ENCODE measurements around the gene INPP5D.

INPP5D gene

DNA sequence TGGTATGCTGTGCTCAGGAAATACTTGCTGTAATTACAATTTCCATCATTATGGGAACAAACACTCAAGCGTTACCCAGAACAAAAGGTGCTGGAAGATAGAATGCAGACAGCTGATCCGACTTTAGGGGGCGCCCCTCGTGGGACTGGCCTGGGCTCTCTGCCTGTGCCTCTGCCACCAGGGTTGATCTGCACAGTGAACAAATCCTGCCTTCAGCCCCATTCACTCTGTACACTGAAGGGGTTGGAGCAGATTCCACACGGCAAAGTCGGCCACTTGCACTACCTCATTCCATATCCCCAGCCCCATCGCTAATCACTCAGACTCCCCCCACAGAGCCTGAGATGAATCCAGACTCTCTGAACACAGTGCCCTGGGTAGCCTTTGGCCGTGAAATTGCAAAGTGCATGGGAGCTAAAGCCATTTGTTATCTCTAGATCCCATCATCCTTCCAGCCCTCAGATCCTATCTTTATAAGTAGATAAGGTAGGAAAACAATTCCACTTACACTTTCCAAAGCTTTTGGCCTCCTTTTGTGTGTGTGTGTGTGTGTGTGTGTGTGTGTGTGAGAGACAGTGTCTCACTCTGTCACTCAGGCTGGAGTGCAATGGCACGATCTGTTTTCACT, 69.3 kb downstream of the INPP5D start:
- Histone ChIP-seq H3K4me3 (ENCODE audit: low read length) (no peak overlapping the region), H3K79me1 (ENCODE audit: low read length) (no peaks in the 10 kb centered on the region), H2AK5ac (ENCODE audit: low read length) (no peak overlapping the region), H3K36me3 (ENCODE audit: control insufficient read depth, insufficient read depth, low read length) (no peaks in the 10 kb centered on the region), H3K56ac (ENCODE audit: low read length) (no peak overlapping the region), H3K27me3 (ENCODE audit: insufficient read depth, low read length, poor library complexity) (no peaks in the 10 kb centered on the region), H4K5ac (ENCODE audit: low read length) (no peak overlapping the region), H4K8ac (ENCODE audit: low read depth, low read length) (no peak overlapping the region), H2BK15ac (replicated peaks; ENCODE audit: low read depth) (no peak overlapping the region), H3K4me2 (ENCODE audit: low read length) (no peak overlapping the region), H3K4me1 (ENCODE audit: control insufficient read depth, low read depth, low read length) (no peaks in the 10 kb centered on the region), H2BK120ac (ENCODE audit: low read depth, low read length) (no peak overlapping the region), H3K23ac (ENCODE audit: low read length) (no peak overlapping the region), H3K18ac (ENCODE audit: low read length) (no peak overlapping the region), H3K9ac (ENCODE audit: low read length) (no peak overlapping the region), H3K4ac (ENCODE audit: low read depth, low read length) (no peak overlapping the region), H2BK5ac (ENCODE audit: low read length) (no peak overlapping the region), H3K79me2 (ENCODE audit: control insufficient read depth, insufficient read depth, low read length) (no peaks in the 10 kb centered on the region), H3K27ac (ENCODE audit: low read depth, low read length) (no peak overlapping the region)
- DNase-seq: peak; percentile 56
- no CpG with 5 or more reads among the region's 9 CpGs for WGBS (ENCODE audit: extremely low coverage, insufficient coverage, low lambda C conversion rate)

DNA sequence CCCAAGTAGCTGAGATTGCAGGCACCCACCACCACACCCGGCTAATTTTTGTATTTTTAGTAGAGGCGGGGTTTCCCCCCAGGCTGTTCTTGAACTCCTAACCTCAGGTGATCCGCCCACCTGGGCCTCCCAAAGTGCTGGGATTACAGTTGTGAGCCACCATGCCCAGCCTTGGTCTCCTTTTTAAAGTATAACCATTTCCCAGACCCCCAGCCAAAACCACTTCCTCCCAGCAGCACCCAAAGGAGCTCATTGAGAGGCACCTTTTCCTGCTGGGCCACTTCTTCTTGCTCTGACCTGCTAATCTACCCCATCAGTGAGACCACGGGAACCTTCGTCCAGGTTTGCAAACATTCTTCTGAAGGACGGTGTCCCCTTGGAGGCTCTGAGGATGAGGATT, 69.9 kb downstream of the INPP5D start:
- no peak overlapping the region for H2BK15ac ChIP-seq (replicated peaks; ENCODE audit: low read depth)
- H3K18ac ChIP-seq (ENCODE audit: low read length): no peak overlapping the region

GRCh38 chr2:233130481-233131020, 70.4 kb downstream of the INPP5D start:
- H2BK5ac ChIP-seq (ENCODE audit: low read length): no peak overlapping the region
- H2AK5ac ChIP-seq (ENCODE audit: low read length): no peak overlapping the region
- no peaks in the 10 kb centered on the region for H3K4me1 ChIP-seq (ENCODE audit: control insufficient read depth, low read depth, low read length)
- H3K4me2 ChIP-seq (ENCODE audit: low read length): no peak overlapping the region
- H3K79me2 ChIP-seq (ENCODE audit: control insufficient read depth, insufficient read depth, low read length): no peaks in the 10 kb centered on the region
- no peak overlapping the region for H3K23ac ChIP-seq (ENCODE audit: low read length)
- no peak overlapping the region for H2BK15ac ChIP-seq (replicated peaks; ENCODE audit: low read depth)
- no peaks in the 10 kb centered on the region for H3K79me1 ChIP-seq (ENCODE audit: low read length)
- no CpG with 5 or more reads among the region's 7 CpGs for WGBS (ENCODE audit: extremely low coverage, insufficient coverage, low lambda C conversion rate)
- H4K8ac ChIP-seq (ENCODE audit: low read depth, low read length): no peak overlapping the region
- H3K27me3 ChIP-seq (ENCODE audit: insufficient read depth, low read length, poor library complexity): no peaks in the 10 kb centered on the region
- H3K27ac ChIP-seq (ENCODE audit: low read depth, low read length): no peak overlapping the region
- H4K5ac ChIP-seq (ENCODE audit: low read length): no peak overlapping the region
- H3K36me3 ChIP-seq (ENCODE audit: control insufficient read depth, insufficient read depth, low read length): no peaks in the 10 kb centered on the region
- H2BK120ac ChIP-seq (ENCODE audit: low read depth, low read length): no peak overlapping the region
- no peak overlapping the region for H3K4ac ChIP-seq (ENCODE audit: low read depth, low read length)
- H3K9ac ChIP-seq (ENCODE audit: low read length): no peak overlapping the region
- H3K18ac ChIP-seq (ENCODE audit: low read length): no peak overlapping the region
- no peak for DNase-seq
- H3K56ac ChIP-seq (ENCODE audit: low read length): no peak overlapping the region
- no peak overlapping the region for H3K4me3 ChIP-seq (ENCODE audit: low read length)

More for the DNA sequence above, 69.9 kb downstream of the INPP5D start:
- Histone ChIP-seq H2BK5ac (ENCODE audit: low read length) (no peak overlapping the region), H3K27ac (ENCODE audit: low read depth, low read length) (no peak overlapping the region), H3K79me2 (ENCODE audit: control insufficient read depth, insufficient read depth, low read length) (no peaks in the 10 kb centered on the region), H4K5ac (ENCODE audit: low read length) (no peak overlapping the region), H3K23ac (ENCODE audit: low read length) (no peak overlapping the region), H2AK5ac (ENCODE audit: low read length) (no peak overlapping the region), H3K4ac (ENCODE audit: low read depth, low read length) (no peak overlapping the region), H3K4me2 (ENCODE audit: low read length) (no peak overlapping the region), H3K4me3 (ENCODE audit: low read length) (no peak overlapping the region), H3K36me3 (ENCODE audit: control insufficient read depth, insufficient read depth, low read length) (no peaks in the 10 kb centered on the region), H2BK120ac (ENCODE audit: low read depth, low read length) (no peak overlapping the region), H3K56ac (ENCODE audit: low read length) (no peak overlapping the region), H3K27me3 (ENCODE audit: insufficient read depth, low read length, poor library complexity) (no peaks in the 10 kb centered on the region), H3K4me1 (ENCODE audit: control insufficient read depth, low read depth, low read length) (no peaks in the 10 kb centered on the region), H3K79me1 (ENCODE audit: low read length) (no peaks in the 10 kb centered on the region), H3K9ac (ENCODE audit: low read length) (no peak overlapping the region), H4K8ac (ENCODE audit: low read depth, low read length) (no peak overlapping the region)
- DNase-seq: no peak
- no CpG with 5 or more reads among the region's 6 CpGs for WGBS (ENCODE audit: extremely low coverage, insufficient coverage, low lambda C conversion rate)

DNA sequence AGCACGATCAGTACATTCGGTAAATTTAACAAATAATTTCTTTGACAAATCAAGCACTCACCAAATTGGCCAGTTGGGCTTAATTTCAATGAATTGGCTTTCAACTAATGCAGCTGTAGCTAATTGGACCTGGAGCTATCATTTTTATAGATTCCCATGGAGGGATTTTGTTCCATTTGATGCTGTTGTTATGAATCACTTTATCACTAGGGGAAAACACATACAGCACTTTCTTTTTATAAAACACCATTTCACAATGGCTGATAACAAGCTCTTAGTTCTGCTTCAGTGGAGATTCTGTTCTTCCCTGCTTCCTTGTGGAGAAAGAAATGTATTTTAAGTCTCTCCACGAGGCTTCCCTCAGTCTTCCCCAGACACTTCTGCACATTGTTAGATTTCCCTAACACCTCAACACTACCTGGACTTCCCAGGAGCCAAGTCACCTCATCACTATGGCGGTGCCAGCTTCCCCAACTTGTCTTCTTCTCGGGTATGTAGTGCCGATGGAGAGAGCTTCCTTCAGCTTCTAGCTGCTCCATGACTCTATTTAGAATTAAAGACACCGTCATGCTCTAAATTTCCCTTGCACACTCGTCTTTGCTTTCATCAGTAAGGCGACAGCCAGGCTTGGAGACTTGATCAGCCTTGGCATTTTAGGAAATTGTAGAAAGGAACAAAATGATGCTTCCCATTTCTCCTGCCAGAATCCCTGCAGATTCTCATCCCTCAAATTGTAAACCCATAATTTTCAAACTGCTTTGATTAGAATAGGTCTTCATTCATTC, 72.0 kb downstream of the INPP5D start:
- Histone ChIP-seq H2BK15ac (replicated peaks; ENCODE audit: low read depth) (no peak overlapping the region), H3K4me1 (ENCODE audit: control insufficient read depth, low read depth, low read length) (no peaks in the 10 kb centered on the region), H3K79me2 (ENCODE audit: control insufficient read depth, insufficient read depth, low read length) (no peaks in the 10 kb centered on the region), H3K18ac (ENCODE audit: low read length) (no peak overlapping the region), H3K36me3 (ENCODE audit: control insufficient read depth, insufficient read depth, low read length) (no peaks in the 10 kb centered on the region), H3K4me2 (ENCODE audit: low read length) (no peak overlapping the region), H4K8ac (ENCODE audit: low read depth, low read length) (no peak overlapping the region), H2AK5ac (ENCODE audit: low read length) (no peak overlapping the region), H3K27me3 (ENCODE audit: insufficient read depth, low read length, poor library complexity) (no peaks in the 10 kb centered on the region), H4K5ac (ENCODE audit: low read length) (no peak overlapping the region), H3K9ac (ENCODE audit: low read length) (no peak overlapping the region), H3K56ac (ENCODE audit: low read length) (no peak overlapping the region), H2BK120ac (ENCODE audit: low read depth, low read length) (no peak overlapping the region), H3K27ac (ENCODE audit: low read depth, low read length) (no peak overlapping the region), H2BK5ac (ENCODE audit: low read length) (no peak overlapping the region), H3K4ac (ENCODE audit: low read depth, low read length) (no peak overlapping the region), H3K79me1 (ENCODE audit: low read length) (no peaks in the 10 kb centered on the region), H3K23ac (ENCODE audit: low read length) (no peak overlapping the region), H3K4me3 (ENCODE audit: low read length) (no peak overlapping the region)
- no CpG with 5 or more reads among the region's 9 CpGs for WGBS (ENCODE audit: extremely low coverage, insufficient coverage, low lambda C conversion rate)
- no peak for DNase-seq

GRCh38 chr2:233133239-233133638, 73.1 kb downstream of the INPP5D start:
- no peaks in the 10 kb centered on the region for H3K79me1 ChIP-seq (ENCODE audit: low read length)
- no peaks in the 10 kb centered on the region for H3K27me3 ChIP-seq (ENCODE audit: insufficient read depth, low read length, poor library complexity)
- no peak overlapping the region for H3K4ac ChIP-seq (ENCODE audit: low read depth, low read length)
- H4K5ac ChIP-seq (ENCODE audit: low read length): no peak overlapping the region
- no CpG with 5 or more reads among the region's 1 CpG for WGBS (ENCODE audit: extremely low coverage, insufficient coverage, low lambda C conversion rate)
- H2BK120ac ChIP-seq (ENCODE audit: low read depth, low read length): no peak overlapping the region
- H3K36me3 ChIP-seq (ENCODE audit: control insufficient read depth, insufficient read depth, low read length): no peaks in the 10 kb centered on the region
- H3K27ac ChIP-seq (ENCODE audit: low read depth, low read length): no peak overlapping the region
- DNase-seq: no peak
- H3K9ac ChIP-seq (ENCODE audit: low read length): no peak overlapping the region
- H3K4me3 ChIP-seq (ENCODE audit: low read length): no peak overlapping the region
- H4K8ac ChIP-seq (ENCODE audit: low read depth, low read length): no peak overlapping the region
- H3K56ac ChIP-seq (ENCODE audit: low read length): no peak overlapping the region
- no peak overlapping the region for H2BK15ac ChIP-seq (replicated peaks; ENCODE audit: low read depth)
- H3K79me2 ChIP-seq (ENCODE audit: control insufficient read depth, insufficient read depth, low read length): no peaks in the 10 kb centered on the region
- no peak overlapping the region for H3K4me2 ChIP-seq (ENCODE audit: low read length)
- no peaks in the 10 kb centered on the region for H3K4me1 ChIP-seq (ENCODE audit: control insufficient read depth, low read depth, low read length)
- H2AK5ac ChIP-seq (ENCODE audit: low read length): no peak overlapping the region
- H2BK5ac ChIP-seq (ENCODE audit: low read length): no peak overlapping the region
- no peak overlapping the region for H3K23ac ChIP-seq (ENCODE audit: low read length)
- no peak overlapping the region for H3K18ac ChIP-seq (ENCODE audit: low read length)

All from mesendoderm (in vitro differentiated cells).